Body of pancreas (tissue), 4 donors: ENCODE results near the gene S1PR3.

Source experiments
- CTCF ChIP-seq, 7 experiments: fragments of 450-650 bp in 4 of 7; fragments of 200-600 bp in 3 of 7; sonication (generic) in 3 of 7; IDR thresholded peaks; one replicate each; pipeline ENCODE4 v1.5.1; 2016 to 2019; ENCODE audit warnings: antibody characterized with exemption in 7 of 7
- POLR2A ChIP-seq, 3 donors: fragments of 450-650 bp; IDR thresholded peaks; one replicate each; pipeline ENCODE4 v1.6.1; 2016; ENCODE audit warnings: antibody characterized with exemption in 3 of 3, mild to moderate bottlenecking in 2 of 3

- TF ChIP-seq CTCF (IDR thresholded peaks at IDR 0.05): no peak
- no peak for TF ChIP-seq POLR2A (IDR thresholded peaks at IDR 0.05)
Observed at GRCh38 chr9:89039664-89040063, 48.4 kb downstream of the S1PR3 start.
